Measurements from ENCODE around the gene ZNF334. TPM values are rescaled to one million over a fixed set of nuclear protein-coding genes. Genes with fewer than 3 reads are reported as not detected.
A peak's percentile ranks its signal among the peaks of the same experiment; 100 is the strongest.

The ZNF334 gene
- total RNA-seq, 1 experiment from 2014 or later: 19.5 TPM

DNA sequence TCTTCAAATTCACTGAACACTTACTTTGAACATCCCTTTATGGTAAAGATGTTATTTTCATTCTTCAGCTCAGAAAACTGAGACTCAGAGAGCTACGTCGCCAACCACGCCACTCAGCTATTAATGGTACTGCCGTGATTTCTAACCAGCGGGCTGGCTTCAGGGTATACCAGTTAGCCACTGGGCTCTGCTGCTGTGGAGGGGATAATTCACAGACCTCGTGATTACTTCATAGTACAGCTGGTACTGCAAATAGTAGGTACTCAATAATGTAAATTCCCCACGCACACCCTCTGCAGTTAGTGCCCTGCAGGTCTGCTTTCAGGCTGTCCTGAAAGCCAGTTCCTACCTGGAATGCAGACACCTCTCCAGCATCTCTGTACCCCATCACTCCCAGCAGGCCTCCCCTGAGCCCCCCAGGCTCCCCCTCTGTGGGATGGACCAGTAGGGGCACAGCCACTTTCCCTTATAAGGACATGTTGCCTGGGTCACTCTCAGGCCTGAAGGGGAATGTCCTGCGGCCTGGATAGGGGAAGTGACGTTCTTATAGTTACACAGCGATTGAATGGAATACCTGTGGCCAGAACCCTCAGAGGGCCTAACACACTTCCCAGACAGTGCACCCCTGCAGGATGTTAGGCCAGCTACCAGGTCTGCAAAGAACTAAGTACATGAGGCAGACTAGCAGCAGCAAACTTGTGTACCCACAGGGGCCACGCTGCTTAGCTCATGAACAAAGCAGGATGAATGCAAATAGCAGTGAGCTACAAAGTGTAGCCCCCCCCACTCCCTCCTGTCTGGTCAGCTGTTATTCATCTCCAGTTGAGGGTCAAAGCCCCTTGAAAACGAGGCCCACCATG lies 38.4 kb upstream of the ZNF334 start:
- no peak overlapping the region for H2BK120ac ChIP-seq (ENCODE audit: low read depth, low read length, poor library complexity, severe bottlenecking)
- Mint-ChIP-seq H3K36me3 (ENCODE audit: insufficient read depth in 1 of 3, low read depth in 3 of 3) (no peaks in the 10 kb centered on the region), H3K4me3 (no peak overlapping the region), H3K4me1 (peaks cover 52 to 59% of the 10 kb centered on the region in 2 experiments), H3K27me3 (ENCODE audit: low read depth) (no peaks in the 10 kb centered on the region), H3K9me3 (no peaks in the 10 kb centered on the region), H3K27ac (peak overlapping the region; percentile 53 to 94 (median 93); a peak in 6 of 7 replicates)
- H2AK5ac ChIP-seq (ENCODE audit: insufficient read length, low read length): no peak overlapping the region
- H3K79me2 ChIP-seq (ENCODE audit: insufficient read depth, low read length): no peaks in the 10 kb centered on the region
- H3K14ac ChIP-seq (ENCODE audit: insufficient read depth, low read length): peak overlapping the region; percentile 47; the same call in 1 of the 2 replicates
- no peak overlapping the region for H3K18ac ChIP-seq (ENCODE audit: insufficient read length, low read depth, low read length)
- no peak overlapping the region for H3K9ac ChIP-seq (ENCODE audit: extremely low read depth, insufficient read length, low read length)
- H3K56ac ChIP-seq (ENCODE audit: insufficient read length, low read depth, low read length): no peak overlapping the region
- DNase-seq: no peak
- peaks cover 6% of the 10 kb centered on the region; the same call in 1 of the 2 replicates for H3K4me1 ChIP-seq (ENCODE audit: insufficient read depth, low read length)
- H4K20me1 ChIP-seq (ENCODE audit: control insufficient read depth, insufficient read depth, insufficient read length): no peaks in the 10 kb centered on the region
- no peak overlapping the region; the same call in 1 of the 2 replicates for H3K4ac ChIP-seq (ENCODE audit: low read depth, low read length)
- no peak overlapping the region for H2BK5ac ChIP-seq (ENCODE audit: insufficient read length, low read length)
- H3K4me2 ChIP-seq (ENCODE audit: insufficient read depth, insufficient read length, low read length): no peak overlapping the region
- H3K79me1 ChIP-seq (ENCODE audit: insufficient read depth, low read depth, low read length, poor library complexity, severe bottlenecking): no peaks in the 10 kb centered on the region
- no peak overlapping the region for H2BK20ac ChIP-seq (ENCODE audit: low read depth, low read length, poor library complexity, severe bottlenecking)
- H3K27me3 ChIP-seq (ENCODE audit: insufficient read depth, low read length): no peaks in the 10 kb centered on the region
- no CpG with 5 or more reads among the region's 12 CpGs for WGBS (ENCODE audit: extremely low coverage, insufficient read length, low lambda C conversion rate)
- H4K5ac ChIP-seq (ENCODE audit: insufficient read length, low read depth, low read length): no peak overlapping the region
- no peak overlapping the region for H2AFZ ChIP-seq (ENCODE audit: low read length)
- no peak overlapping the region for H3K27ac ChIP-seq (ENCODE audit: insufficient read length, low read depth, low read length)
- TF ChIP-seq CTCF (conservative IDR thresholded peaks at IDR 0.05): no peak
- no peaks in the 10 kb centered on the region for H3K9me3 ChIP-seq (ENCODE audit: control insufficient read depth, low read depth, low read length)
- no peak overlapping the region for H3T11ph ChIP-seq (ENCODE audit: low read length)
- H2BK12ac ChIP-seq (ENCODE audit: insufficient read length, low read depth, low read length): no peak overlapping the region
- no peaks in the 10 kb centered on the region for H3K23me2 ChIP-seq (ENCODE audit: insufficient read length, low read depth, low read length, poor library complexity, severe bottlenecking)
- no peak overlapping the region for H4K91ac ChIP-seq (ENCODE audit: insufficient read length, low read depth, low read length)
- H4K8ac ChIP-seq (replicated peaks; ENCODE audit: insufficient read length, low read depth, low read length): no peak overlapping the region
- H2BK15ac ChIP-seq (ENCODE audit: low read depth, low read length): no peak overlapping the region
- no peak overlapping the region for H3K23ac ChIP-seq (ENCODE audit: insufficient read length, low read depth, low read length)

Measured in H9 (cell line).